ENCODE results near the gene ADAMTS18.

DNA sequence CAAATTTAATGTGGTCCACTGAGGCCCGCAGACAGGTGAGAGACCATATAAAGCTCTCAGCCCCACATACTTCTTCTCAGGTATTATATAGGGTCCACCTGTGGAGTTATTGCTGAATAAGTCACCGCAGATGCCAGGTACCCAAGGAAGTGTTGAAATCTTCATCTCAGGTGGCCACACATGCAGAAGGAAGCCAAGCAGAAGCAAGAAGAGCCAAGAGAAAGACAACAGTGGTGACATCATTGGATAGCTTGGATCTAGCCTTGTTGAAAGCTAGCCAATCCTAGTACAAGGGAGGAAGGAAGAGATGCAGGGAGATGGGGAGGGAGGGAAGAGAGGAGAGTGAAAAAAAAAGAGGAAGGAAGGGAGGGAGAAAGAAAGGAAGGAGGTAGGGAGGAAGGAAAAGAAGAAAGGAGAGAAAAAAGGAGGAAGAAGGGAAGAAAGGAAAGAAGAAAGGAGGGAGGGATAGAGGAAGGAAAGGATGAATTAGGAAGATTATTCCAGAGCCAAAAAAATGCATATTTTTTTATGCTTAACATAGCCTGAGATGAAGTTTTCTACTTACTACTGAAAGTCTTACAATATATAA, 12.5 kb downstream of the ADAMTS18 start:
- TF ChIP-seq, protein P1, sequence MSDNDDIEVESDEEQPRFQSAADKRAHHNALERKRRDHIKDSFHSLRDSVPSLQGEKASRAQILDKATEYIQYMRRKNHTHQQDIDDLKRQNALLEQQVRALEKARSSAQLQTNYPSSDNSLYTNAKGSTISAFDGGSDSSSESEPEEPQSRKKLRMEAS (IDR thresholded peaks at IDR 0.05) = no peak
- TF ChIP-seq, protein P2, sequence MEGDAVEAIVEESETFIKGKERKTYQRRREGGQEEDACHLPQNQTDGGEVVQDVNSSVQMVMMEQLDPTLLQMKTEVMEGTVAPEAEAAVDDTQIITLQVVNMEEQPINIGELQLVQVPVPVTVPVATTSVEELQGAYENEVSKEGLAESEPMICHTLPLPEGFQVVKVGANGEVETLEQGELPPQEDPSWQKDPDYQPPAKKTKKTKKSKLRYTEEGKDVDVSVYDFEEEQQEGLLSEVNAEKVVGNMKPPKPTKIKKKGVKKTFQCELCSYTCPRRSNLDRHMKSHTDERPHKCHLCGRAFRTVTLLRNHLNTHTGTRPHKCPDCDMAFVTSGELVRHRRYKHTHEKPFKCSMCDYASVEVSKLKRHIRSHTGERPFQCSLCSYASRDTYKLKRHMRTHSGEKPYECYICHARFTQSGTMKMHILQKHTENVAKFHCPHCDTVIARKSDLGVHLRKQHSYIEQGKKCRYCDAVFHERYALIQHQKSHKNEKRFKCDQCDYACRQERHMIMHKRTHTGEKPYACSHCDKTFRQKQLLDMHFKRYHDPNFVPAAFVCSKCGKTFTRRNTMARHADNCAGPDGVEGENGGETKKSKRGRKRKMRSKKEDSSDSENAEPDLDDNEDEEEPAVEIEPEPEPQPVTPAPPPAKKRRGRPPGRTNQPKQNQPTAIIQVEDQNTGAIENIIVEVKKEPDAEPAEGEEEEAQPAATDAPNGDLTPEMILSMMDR (IDR thresholded peaks at IDR 0.05; ENCODE audit: low read depth, low read length, missing input control) = no peak
- TF ChIP-seq EGR1 (IDR thresholded peaks at IDR 0.05; ENCODE audit: low read depth in 2 of 2) (no peak), RXRA (IDR thresholded peaks at IDR 0.05) (no peak), FOXA2 (IDR thresholded peaks at IDR 0.05) (no peak), RAD21 (IDR thresholded peaks at IDR 0.05) (no peak), TAF1 (conservative IDR thresholded peaks at IDR 0.05) (no peak), GABPA (IDR thresholded peaks at IDR 0.05 in 1 of 2, conservative IDR thresholded peaks at IDR 0.05 in 1 of 2) (no peak), JUND (IDR thresholded peaks at IDR 0.05) (no peak), YY1 (IDR thresholded peaks at IDR 0.05) (no peak)
- TF ChIP-seq, protein P3, sequence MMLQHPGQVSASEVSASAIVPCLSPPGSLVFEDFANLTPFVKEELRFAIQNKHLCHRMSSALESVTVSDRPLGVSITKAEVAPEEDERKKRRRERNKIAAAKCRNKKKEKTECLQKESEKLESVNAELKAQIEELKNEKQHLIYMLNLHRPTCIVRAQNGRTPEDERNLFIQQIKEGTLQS (IDR thresholded peaks at IDR 0.05) = no peak
- TF ChIP-seq, protein P4, sequence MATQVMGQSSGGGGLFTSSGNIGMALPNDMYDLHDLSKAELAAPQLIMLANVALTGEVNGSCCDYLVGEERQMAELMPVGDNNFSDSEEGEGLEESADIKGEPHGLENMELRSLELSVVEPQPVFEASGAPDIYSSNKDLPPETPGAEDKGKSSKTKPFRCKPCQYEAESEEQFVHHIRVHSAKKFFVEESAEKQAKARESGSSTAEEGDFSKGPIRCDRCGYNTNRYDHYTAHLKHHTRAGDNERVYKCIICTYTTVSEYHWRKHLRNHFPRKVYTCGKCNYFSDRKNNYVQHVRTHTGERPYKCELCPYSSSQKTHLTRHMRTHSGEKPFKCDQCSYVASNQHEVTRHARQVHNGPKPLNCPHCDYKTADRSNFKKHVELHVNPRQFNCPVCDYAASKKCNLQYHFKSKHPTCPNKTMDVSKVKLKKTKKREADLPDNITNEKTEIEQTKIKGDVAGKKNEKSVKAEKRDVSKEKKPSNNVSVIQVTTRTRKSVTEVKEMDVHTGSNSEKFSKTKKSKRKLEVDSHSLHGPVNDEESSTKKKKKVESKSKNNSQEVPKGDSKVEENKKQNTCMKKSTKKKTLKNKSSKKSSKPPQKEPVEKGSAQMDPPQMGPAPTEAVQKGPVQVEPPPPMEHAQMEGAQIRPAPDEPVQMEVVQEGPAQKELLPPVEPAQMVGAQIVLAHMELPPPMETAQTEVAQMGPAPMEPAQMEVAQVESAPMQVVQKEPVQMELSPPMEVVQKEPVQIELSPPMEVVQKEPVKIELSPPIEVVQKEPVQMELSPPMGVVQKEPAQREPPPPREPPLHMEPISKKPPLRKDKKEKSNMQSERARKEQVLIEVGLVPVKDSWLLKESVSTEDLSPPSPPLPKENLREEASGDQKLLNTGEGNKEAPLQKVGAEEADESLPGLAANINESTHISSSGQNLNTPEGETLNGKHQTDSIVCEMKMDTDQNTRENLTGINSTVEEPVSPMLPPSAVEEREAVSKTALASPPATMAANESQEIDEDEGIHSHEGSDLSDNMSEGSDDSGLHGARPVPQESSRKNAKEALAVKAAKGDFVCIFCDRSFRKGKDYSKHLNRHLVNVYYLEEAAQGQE (IDR thresholded peaks at IDR 0.05) = no peak

Data from liver (tissue), 3 donors.